HepG2 (cell line): Measurements from ENCODE around the gene RAB3B. TPM values are rescaled to one million over a fixed set of nuclear protein-coding genes. Genes with fewer than 3 reads are reported as not detected.

ENCODE experiments used
- BORCS8-MEF2B ChIP-seq: sonication (generic); formaldehyde crosslinking; IDR thresholded peaks from 2 replicates; pipeline ENCODE4 v1.8.0; 2022; ENCODE audit warnings: mild to moderate bottlenecking, missing genetic modification reagents
- CAMTA2 ChIP-seq: sonication (generic); formaldehyde crosslinking; IDR thresholded peaks from 2 replicates; pipeline ENCODE4 v1.4.0; 2020; ENCODE audit warnings: mild to moderate bottlenecking, missing genetic modification reagents, borderline replicate concordance
- CCDC6 ChIP-seq: sonication (generic); formaldehyde crosslinking; IDR thresholded peaks from 2 replicates; pipeline ENCODE4 v1.8.1; 2022; ENCODE audit warnings: mild to moderate bottlenecking, missing genetic modification reagents, moderate library complexity
- EP300 ChIP-seq, 3 experiments: sonication (generic) in 1 of 3; formaldehyde crosslinking in 1 of 3; IDR thresholded peaks; 2 replicates each; pipeline versions ENCODE4 v1.5.1 to v1.6.1; 2011 to 2020; ENCODE audit warnings: low read depth in 2 of 3, low read length in 2 of 3, borderline replicate concordance in 1 of 3, improper control_type of control experiment in 1 of 3, mild to moderate bottlenecking in 1 of 3, missing genetic modification reagents in 1 of 3, moderate library complexity in 1 of 3
- HOMEZ ChIP-seq: IDR thresholded peaks from 2 replicates; pipeline ENCODE4 v1.6.1; 2016; ENCODE audit warnings: low read depth
- NR2F1 ChIP-seq, 2 experiments: fragments of 450-650 bp in 1 of 2; formaldehyde crosslinking in 1 of 2; IDR thresholded peaks; 2 replicates each; pipeline versions ENCODE4 v1.5.0 to v1.6.1; 2016 to 2020; ENCODE audit warnings: mild to moderate bottlenecking in 1 of 2, missing compliant biosample characterization in 1 of 2, missing genetic modification reagents in 1 of 2, moderate library complexity in 1 of 2
- PTBP1 ChIP-seq: fragments of 200-400 bp; formaldehyde crosslinking; IDR thresholded peaks from 2 replicates; pipeline ENCODE4 v1.6.1; 2018; ENCODE audit warnings: low read length, low read depth; ENCODE audit not compliant: poor library complexity, severe bottlenecking
- RARA ChIP-seq: IDR thresholded peaks from 2 replicates; pipeline ENCODE4 v1.6.1; 2016; ENCODE audit warnings: missing genetic modification reagents, missing compliant biosample characterization
- RBAK ChIP-seq: sonication (generic); formaldehyde crosslinking; IDR thresholded peaks from 2 replicates; pipeline ENCODE4 v1.5.1; 2020; ENCODE audit warnings: mild to moderate bottlenecking, missing genetic modification reagents
- RBM39 ChIP-seq: fragments of 200-400 bp; formaldehyde crosslinking; IDR thresholded peaks from one replicate; pipeline ENCODE4 v1.6.1; 2018; ENCODE audit warnings: antibody characterized with exemption, mild to moderate bottlenecking, low read depth, low read length; ENCODE audit not compliant: poor library complexity, severe bottlenecking
- SALL1 ChIP-seq: sonication (generic); formaldehyde crosslinking; IDR thresholded peaks from 2 replicates; pipeline ENCODE4 v1.8.0; 2022; ENCODE audit warnings: mild to moderate bottlenecking, missing genetic modification reagents
- ZBTB7B ChIP-seq: sonication (generic); formaldehyde crosslinking; IDR thresholded peaks from 2 replicates; pipeline ENCODE4 v1.4.0; 2020; ENCODE audit warnings: missing genetic modification reagents
- ZNF143 ChIP-seq: sonication (generic); formaldehyde crosslinking; IDR thresholded peaks from 2 replicates; pipeline ENCODE4 v1.4.0; 2020; ENCODE audit warnings: missing genetic modification reagents
- ZNF234 ChIP-seq: sonication (generic); formaldehyde crosslinking; conservative IDR thresholded peaks from 2 replicates; pipeline ENCODE4 v1.5.1; 2020; ENCODE audit warnings: mild to moderate bottlenecking, missing genetic modification reagents
- ZNF598 ChIP-seq: sonication (generic); formaldehyde crosslinking; IDR thresholded peaks from 2 replicates; pipeline ENCODE4 v1.5.1; 2020; ENCODE audit warnings: mild to moderate bottlenecking, missing genetic modification reagents, borderline replicate concordance
- ZNF691 ChIP-seq: sonication (generic); formaldehyde crosslinking; IDR thresholded peaks from 2 replicates; pipeline ENCODE4 v1.4.0; 2020; ENCODE audit warnings: missing genetic modification reagents, low read depth, mild to moderate bottlenecking, borderline replicate concordance
- ZNF75D ChIP-seq: sonication (generic); formaldehyde crosslinking; IDR thresholded peaks from 2 replicates; pipeline ENCODE4 v1.8.1; 2023; ENCODE audit warnings: missing genetic modification reagents, mild to moderate bottlenecking, borderline replicate concordance
- ZNF782 ChIP-seq: sonication (generic); formaldehyde crosslinking; IDR thresholded peaks from 2 replicates; pipeline ENCODE4 v1.4.0; 2020; ENCODE audit warnings: missing genetic modification reagents, mild to moderate bottlenecking, borderline replicate concordance
- ZNF788 ChIP-seq: sonication (generic); formaldehyde crosslinking; IDR thresholded peaks from 2 replicates; pipeline ENCODE4 v1.5.0; 2020; ENCODE audit warnings: mild to moderate bottlenecking, missing genetic modification reagents, borderline replicate concordance
- ZSCAN12 ChIP-seq: sonication (generic); formaldehyde crosslinking; IDR thresholded peaks from 2 replicates; pipeline ENCODE4 v1.9.0; 2021; ENCODE audit warnings: mild to moderate bottlenecking, missing genetic modification reagents
- polyA plus RNA-seq, 8 experiments: library from polyadenylated mRNA; depleted of rRNA in 3 of 8; stranded (reverse) in 7 of 8; unstranded in 1 of 8; fragments of >200 nt; fragmentation: Illumina TruSeq in 4 of 8; extraction: Trizol in 4 of 8; gene quantifications; 2 replicates each; pipeline versions ENCODE4 v1.2.1 to v1.2.3, GENCODE V29; 2011 to 2016; ENCODE audit warnings: low read depth in 4 of 8, missing spikeins in 1 of 8, mixed read lengths in 1 of 8; ENCODE audit not compliant: insufficient read depth in 1 of 8
- total RNA-seq, 5 experiments: library from RNA; depleted of rRNA; stranded (reverse); fragments of >200 nt; fragmentation: Illumina TruSeq; extraction: Trizol; gene quantifications; 2 replicates each; pipeline ENCODE4 v1.2.3, GENCODE V29; 2016; ENCODE audit warnings: low read depth in 1 of 5
- TF ChIP-seq, protein P1 (sequence below): sonication (generic); formaldehyde crosslinking; IDR thresholded peaks from 2 replicates; pipeline ENCODE4 v1.4.0; 2020; ENCODE audit warnings: mild to moderate bottlenecking, missing genetic modification reagents, borderline replicate concordance

The RAB3B gene
- total and polyA plus RNA-seq, 2 of the 13 experiments (the other 11 are each of a cell fraction or from before 2014, with no cell fraction given) = 1.0 to 1.2 TPM

DNA sequence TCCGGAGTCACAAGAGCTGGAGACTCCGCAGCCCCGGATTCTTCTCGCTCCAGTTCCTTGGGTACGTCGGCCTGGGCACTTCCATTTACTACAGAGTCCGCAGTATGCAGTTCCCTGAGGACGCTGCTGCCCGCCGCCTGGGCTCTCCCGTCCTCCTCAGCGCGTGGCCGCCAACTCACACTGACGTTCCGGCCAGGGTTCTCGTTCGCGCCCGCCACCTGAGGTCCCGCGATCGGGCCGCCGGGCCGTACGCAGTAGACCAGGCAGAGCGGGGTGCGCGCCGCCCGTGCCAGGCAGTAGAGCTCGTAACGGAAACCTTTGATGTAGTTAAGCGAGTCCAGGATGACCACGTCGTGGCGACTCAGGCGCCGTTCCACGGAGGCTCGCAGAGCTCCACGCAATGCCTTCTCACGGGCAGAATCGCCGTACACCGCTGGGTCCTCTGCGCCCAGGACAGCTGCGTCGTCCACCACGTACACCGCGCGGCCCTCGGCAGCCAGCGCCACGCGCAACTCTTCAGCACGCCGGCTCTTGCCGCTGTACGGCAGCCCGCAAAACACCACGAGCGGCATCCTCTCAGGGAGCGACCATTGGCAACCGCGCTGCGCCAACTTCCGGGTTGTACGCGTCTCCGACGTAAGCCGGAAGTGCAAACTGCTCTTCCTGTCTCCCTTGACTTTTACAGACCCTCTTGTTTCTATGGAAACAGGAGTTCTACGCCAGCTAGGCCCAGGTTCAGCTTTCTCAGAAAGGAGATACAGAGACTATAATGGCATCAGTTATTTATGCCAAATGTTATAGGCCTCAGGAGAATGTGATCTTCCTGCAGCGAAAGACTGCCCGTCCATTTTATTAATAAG is 42.9 kb upstream of the RAB3B start, which contains the start of gene KTI12 (continued):
- TF ChIP-seq, protein P1, sequence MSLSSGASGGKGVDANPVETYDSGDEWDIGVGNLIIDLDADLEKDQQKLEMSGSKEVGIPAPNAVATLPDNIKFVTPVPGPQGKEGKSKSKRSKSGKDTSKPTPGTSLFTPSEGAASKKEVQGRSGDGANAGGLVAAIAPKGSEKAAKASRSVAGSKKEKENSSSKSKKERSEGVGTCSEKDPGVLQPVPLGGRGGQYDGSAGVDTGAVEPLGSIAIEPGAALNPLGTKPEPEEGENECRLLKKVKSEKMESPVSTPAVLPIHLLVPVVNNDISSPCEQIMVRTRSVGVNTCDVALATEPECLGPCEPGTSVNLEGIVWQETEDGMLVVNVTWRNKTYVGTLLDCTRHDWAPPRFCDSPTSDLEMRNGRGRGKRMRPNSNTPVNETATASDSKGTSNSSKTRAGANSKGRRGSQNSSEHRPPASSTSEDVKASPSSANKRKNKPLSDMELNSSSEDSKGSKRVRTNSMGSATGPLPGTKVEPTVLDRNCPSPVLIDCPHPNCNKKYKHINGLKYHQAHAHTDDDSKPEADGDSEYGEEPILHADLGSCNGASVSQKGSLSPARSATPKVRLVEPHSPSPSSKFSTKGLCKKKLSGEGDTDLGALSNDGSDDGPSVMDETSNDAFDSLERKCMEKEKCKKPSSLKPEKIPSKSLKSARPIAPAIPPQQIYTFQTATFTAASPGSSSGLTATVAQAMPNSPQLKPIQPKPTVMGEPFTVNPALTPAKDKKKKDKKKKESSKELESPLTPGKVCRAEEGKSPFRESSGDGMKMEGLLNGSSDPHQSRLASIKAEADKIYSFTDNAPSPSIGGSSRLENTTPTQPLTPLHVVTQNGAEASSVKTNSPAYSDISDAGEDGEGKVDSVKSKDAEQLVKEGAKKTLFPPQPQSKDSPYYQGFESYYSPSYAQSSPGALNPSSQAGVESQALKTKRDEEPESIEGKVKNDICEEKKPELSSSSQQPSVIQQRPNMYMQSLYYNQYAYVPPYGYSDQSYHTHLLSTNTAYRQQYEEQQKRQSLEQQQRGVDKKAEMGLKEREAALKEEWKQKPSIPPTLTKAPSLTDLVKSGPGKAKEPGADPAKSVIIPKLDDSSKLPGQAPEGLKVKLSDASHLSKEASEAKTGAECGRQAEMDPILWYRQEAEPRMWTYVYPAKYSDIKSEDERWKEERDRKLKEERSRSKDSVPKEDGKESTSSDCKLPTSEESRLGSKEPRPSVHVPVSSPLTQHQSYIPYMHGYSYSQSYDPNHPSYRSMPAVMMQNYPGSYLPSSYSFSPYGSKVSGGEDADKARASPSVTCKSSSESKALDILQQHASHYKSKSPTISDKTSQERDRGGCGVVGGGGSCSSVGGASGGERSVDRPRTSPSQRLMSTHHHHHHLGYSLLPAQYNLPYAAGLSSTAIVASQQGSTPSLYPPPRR (CRISPR knock-in tag) = 0 out of 2 replicates have a peak, but pooled peaks have one; percentile 24
- TF ChIP-seq ZNF788 (CRISPR knock-in tag) (peak; percentile 79; the same call in 1 of the 2 replicates), ZNF143 (peak; percentile 71), RBM39 (peak; percentile 70), CAMTA2 (0 out of 2 replicates have a peak, but pooled peaks have one; percentile 8), ZNF782 (CRISPR knock-in tag) (no peak; the same call in 1 of the 2 replicates), EP300 (IDR thresholded peaks at IDR 0.05; ENCODE audit: low read depth in 2 of 2, low read length in 2 of 2) (no peak), EP300 (CRISPR knock-in tag; IDR thresholded peaks at IDR 0.05; ENCODE audit: borderline replicate concordance) (no peak), CCDC6 (peak; percentile 19; the same call in 1 of the 2 replicates), RARA (CRISPR knock-in tag) (no peak), PTBP1 (no peak), ZNF75D (CRISPR knock-in tag) (no peak), SALL1 (CRISPR knock-in tag) (peak; percentile 76), HOMEZ (CRISPR knock-in tag) (no peak; the same call in 1 of the 2 replicates), ZSCAN12 (no peak), ZNF598 (CRISPR knock-in tag) (peak; percentile 90; the same call in 1 of the 2 replicates), BORCS8-MEF2B (CRISPR knock-in tag) (peak; percentile 86), ZNF691 (CRISPR knock-in tag) (peak; percentile 51; the same call in 1 of the 2 replicates), ZBTB7B (no peak), ZNF234 (CRISPR knock-in tag) (no peak), RBAK (CRISPR knock-in tag) (peak; percentile 36; the same call in 1 of the 2 replicates), NR2F1 (CRISPR knock-in tag; IDR thresholded peaks at IDR 0.05) (no peak)
